CD4-positive, alpha-beta T cell treated with Interleukin-2 at 100 ng/mL for 4 hours (primary cell): ENCODE data around the gene TMED8.
"Not testable (repeated sequence)": the region's sequence is repeated elsewhere in the genome, so short reads cannot be mapped to it uniquely, and the experiment has no call there.

ENCODE experiments used
- DNase-seq: peaks from one replicate; pipeline ENCODE4 v3.0.0-alpha.2; 2020; ENCODE audit warnings: low spot score

The TMED8 gene

GRCh38 chr14:77359626-77360025 is 17.3 kb downstream of the TMED8 start:
- DNase-seq: no peak

- DNase-seq: no peak
Measured at GRCh38 chr14:77356899-77357298, 20.0 kb downstream of the TMED8 start.

GRCh38 chr14:77355811-77356210 is 21.1 kb downstream of the TMED8 start:
- DNase-seq: no peak

- DNase-seq: no peak
Measured at GRCh38 chr14:77353469-77354141, 23.3 kb downstream of the TMED8 start.

GRCh38 chr14:77347751-77348150 is 29.1 kb downstream of the TMED8 start:
- no peak for DNase-seq

- no peak for DNase-seq
Measured at GRCh38 chr14:77346495-77346894, 30.4 kb downstream of the TMED8 start.

- no peak for DNase-seq
Measured at GRCh38 chr14:77344377-77344996, 32.4 kb downstream of the TMED8 start.

GRCh38 chr14:77343662-77344061 is 33.2 kb downstream of the TMED8 start:
- no peak for DNase-seq

- no peak for DNase-seq
Measured at GRCh38 chr14:77342726-77343397, 34.0 kb downstream of the TMED8 start.

- DNase-seq: no peak
Measured at GRCh38 chr14:77340389-77340788, 36.5 kb downstream of the TMED8 start.

GRCh38 chr14:77339407-77339806 is 37.5 kb downstream of the TMED8 start:
- no peak for DNase-seq

- no peak for DNase-seq
Measured at GRCh38 chr14:77338302-77338701, 38.6 kb downstream of the TMED8 start.

GRCh38 chr14:77337880-77338279 is 39.0 kb downstream of the TMED8 start:
- DNase-seq: no peak

GRCh38 chr14:77337255-77337654 is 39.6 kb downstream of the TMED8 start:
- not testable (repeated sequence) for DNase-seq

- no peak for DNase-seq
Measured at GRCh38 chr14:77335576-77335975, 41.3 kb downstream of the TMED8 start.

- DNase-seq: no peak
Measured at GRCh38 chr14:77329872-77330271, 47.0 kb downstream of the TMED8 start.

- DNase-seq: no peak
Measured at GRCh38 chr14:77327111-77327510, 49.8 kb downstream of the TMED8 start.

- no peak for DNase-seq
Measured at GRCh38 chr14:77325746-77326094, 51.2 kb downstream of the TMED8 start.

- no peak for DNase-seq
Measured at GRCh38 chr14:77324816-77325745, 51.8 kb downstream of the TMED8 start.

- DNase-seq: no peak
Measured at GRCh38 chr14:77324289-77324688, 52.6 kb downstream of the TMED8 start.

- DNase-seq: no peak
Measured at GRCh38 chr14:77323571-77323970, 53.3 kb downstream of the TMED8 start.

GRCh38 chr14:77322951-77323350 is 53.9 kb downstream of the TMED8 start:
- no peak for DNase-seq
